Fibroblast of lung (primary cell): ENCODE data around the gene HSD11B1L.

Source experiments
- EZH2 ChIP-seq: IDR thresholded peaks from 2 replicates; pipeline ENCODE4 v1.5.1; 2012; ENCODE audit warnings: low read length, control low read depth, mild to moderate bottlenecking; ENCODE audit errors: missing control alignments
- TF ChIP-seq, protein P1 (sequence below), 2 donors: IDR thresholded peaks in 1 of 2; conservative IDR thresholded peaks in 1 of 2; 1 replicate in 1 of 2; 2 replicates in 1 of 2; pipeline ENCODE4 v1.5.1; 2011 to 2012; ENCODE audit warnings: low read length in 2 of 2, control low read depth in 1 of 2, inconsistent platforms in 1 of 2, low read depth in 1 of 2, mild to moderate bottlenecking in 1 of 2

DNA sequence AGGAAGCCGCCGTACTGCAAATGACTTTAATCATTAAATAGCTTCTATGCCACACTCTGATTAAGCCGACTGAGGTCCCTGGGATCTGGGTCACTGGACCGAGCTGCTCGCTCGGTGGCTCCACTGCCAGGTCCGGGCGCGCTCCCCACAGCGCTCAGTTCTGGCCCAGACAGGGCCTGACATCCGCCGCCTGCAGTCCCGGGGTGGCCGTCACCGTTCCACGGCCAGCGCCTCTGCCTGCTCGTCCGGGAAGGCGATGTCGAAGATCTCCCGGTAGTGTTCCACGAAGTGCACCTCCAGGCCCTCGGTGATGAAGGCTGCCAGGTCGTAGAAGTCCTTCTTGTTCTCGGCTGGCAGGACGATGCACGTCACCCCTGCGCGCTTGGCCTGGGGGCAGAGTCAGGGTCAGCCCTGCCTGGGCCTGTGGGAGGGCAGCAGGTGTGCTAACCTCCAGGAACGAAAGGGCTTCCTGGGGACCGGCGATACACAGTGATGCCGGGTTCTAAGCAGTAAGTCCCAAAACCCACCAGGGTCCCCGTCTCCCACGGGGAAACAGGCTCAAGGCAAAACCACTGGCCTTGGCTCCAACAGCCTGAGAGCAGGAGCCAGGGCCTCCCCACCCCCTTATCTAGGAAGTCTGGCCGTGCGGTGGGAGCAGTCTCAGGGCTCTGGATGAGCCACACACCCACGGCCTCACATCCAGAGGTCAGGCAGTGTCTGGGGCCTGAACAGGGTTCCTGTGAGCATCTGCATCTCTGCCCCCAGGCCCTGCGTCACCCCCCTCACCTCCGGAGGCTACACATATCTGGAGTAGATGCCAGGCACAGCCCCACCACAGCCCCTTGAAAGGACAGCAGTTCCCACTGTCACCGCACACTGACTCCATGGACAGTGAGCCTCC lies 11.2 kb downstream of the HSD11B1L start:
- TF ChIP-seq, protein P1, sequence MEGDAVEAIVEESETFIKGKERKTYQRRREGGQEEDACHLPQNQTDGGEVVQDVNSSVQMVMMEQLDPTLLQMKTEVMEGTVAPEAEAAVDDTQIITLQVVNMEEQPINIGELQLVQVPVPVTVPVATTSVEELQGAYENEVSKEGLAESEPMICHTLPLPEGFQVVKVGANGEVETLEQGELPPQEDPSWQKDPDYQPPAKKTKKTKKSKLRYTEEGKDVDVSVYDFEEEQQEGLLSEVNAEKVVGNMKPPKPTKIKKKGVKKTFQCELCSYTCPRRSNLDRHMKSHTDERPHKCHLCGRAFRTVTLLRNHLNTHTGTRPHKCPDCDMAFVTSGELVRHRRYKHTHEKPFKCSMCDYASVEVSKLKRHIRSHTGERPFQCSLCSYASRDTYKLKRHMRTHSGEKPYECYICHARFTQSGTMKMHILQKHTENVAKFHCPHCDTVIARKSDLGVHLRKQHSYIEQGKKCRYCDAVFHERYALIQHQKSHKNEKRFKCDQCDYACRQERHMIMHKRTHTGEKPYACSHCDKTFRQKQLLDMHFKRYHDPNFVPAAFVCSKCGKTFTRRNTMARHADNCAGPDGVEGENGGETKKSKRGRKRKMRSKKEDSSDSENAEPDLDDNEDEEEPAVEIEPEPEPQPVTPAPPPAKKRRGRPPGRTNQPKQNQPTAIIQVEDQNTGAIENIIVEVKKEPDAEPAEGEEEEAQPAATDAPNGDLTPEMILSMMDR (conservative IDR thresholded peaks at IDR 0.05 in 1 of 2, IDR thresholded peaks at IDR 0.05 in 1 of 2; ENCODE audit: low read depth in 1 of 2, low read length in 2 of 2) = no peak
- no peak for TF ChIP-seq EZH2
